Activated CD8-positive, alpha-beta memory T cell treated with anti-CD3 and anti-CD28 coated beads, Interleukin-2, amount 50 U/mL, for 1 hour (primary cell): ENCODE results near the gene CD74.

Experiments used
- DNase-seq: peaks from one replicate; pipeline ENCODE4 v3.0.0-alpha.2; 2020; ENCODE audit errors: extremely low read depth

The CD74 gene

GRCh38 chr5:150397146-150397781, 15.4 kb downstream of the CD74 start:
- no peak for DNase-seq

- DNase-seq: no peak
Observed at GRCh38 chr5:150396267-150396666, 16.4 kb downstream of the CD74 start.

GRCh38 chr5:150395688-150395975, 17.1 kb downstream of the CD74 start:
- DNase-seq: no peak

DNA sequence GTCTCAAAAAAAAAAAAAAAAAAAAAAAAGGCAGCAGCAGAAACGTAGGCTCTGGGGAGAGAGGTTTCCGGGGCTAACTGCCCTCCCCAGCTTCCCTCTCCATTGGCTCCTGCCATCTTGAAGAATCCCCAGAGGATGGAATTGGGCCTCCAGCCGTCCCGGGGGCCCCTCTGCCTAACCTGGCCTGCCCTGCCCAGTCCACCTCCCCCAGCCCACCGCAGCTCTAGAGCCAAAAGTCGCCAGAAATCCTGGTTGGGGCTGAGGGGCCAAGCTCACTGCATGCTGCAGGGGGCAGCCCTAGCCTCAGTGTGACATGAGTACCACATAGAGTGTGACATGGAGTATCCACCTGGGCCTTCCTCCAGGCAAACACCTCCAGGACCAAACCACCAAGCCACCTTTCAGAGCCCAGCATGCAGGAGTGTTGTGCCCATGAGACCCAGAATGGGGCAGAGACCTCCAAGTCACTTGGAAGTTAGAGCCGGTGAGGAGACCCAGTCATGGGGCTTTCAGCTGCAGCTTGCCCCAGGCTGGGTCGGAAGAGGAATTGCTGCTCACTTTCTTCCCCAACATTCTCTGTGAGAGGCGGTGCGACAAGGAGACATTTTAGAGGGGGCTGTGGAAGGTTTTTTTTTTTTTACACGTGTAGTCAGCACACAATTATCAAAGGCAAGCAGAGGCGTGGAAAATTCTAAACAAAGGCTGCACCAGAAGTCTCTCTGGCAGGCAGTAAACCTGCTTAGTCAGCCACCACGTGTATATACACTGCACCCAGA, 17.6 kb downstream of the CD74 start:
- DNase-seq: no peak

GRCh38 chr5:150394131-150394530, 18.6 kb downstream of the CD74 start:
- no peak for DNase-seq

DNA sequence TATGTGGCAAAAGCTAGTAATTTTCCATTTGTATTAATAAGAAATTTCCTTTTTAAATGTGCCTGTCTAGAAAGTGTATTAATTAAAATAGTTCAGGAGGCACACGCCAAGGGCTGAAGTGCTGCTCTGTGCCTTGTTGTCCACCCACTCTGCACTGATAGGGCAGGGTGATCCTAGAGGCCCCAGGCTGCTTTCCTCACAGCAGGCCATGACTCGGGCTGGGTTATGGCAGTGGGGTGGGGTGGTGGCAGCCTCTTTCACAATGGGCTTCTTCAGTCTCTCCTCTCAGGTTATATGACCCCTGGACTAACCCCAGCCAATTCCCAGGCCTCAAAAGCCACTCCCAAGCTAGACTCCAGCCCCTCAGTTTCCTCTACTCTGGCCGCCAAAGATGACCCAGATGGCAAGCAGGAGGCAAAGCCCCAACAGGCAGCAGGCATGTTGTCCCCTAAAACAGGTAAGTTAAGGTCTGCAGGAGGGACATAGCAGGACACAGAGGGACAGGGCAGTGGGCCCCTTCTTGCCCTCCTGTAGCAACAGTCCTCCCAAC, 19.5 kb downstream of the CD74 start:
- DNase-seq: no peak

- DNase-seq: no peak
Observed at GRCh38 chr5:150392680-150393079, 20.0 kb downstream of the CD74 start.

- no peak for DNase-seq
Observed at GRCh38 chr5:150391986-150392385, 20.7 kb downstream of the CD74 start.

GRCh38 chr5:150391064-150391834, 21.5 kb downstream of the CD74 start:
- DNase-seq: no peak

DNA sequence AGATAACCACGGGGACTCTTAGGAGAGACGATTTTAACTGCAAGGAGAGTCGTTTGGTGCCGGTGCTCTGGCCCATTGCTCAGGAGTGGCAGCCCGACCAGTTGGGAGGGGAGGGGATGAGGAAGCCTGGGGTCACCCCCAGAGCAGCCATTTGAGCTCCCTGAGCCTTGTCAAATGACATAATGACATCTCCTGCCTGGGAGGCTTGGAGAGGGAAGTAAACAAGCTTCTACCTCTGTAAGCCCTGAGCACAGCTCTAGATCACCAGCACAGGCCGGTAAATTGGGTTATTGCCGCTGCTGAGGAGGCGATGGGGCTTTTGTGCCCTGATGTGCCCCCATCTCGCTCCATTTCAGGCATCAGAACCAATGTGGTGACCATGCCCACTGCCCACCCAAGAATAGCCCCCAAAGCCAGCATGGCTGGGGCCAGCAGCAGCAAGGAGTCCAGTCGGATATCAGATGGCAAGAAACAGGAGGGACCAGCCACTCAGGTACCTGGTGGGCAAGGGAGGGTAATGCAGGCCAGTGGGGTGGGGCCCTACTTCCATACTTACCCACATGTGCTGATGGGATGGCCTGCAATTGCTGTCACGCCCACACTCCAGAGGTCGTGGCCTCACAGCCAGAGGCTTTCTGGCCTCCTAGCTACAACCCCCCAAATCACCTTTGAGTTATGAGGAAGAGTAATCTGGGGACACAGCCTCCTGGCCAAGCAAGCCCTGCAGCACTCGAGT, 23.0 kb downstream of the CD74 start:
- DNase-seq: no peak

DNA sequence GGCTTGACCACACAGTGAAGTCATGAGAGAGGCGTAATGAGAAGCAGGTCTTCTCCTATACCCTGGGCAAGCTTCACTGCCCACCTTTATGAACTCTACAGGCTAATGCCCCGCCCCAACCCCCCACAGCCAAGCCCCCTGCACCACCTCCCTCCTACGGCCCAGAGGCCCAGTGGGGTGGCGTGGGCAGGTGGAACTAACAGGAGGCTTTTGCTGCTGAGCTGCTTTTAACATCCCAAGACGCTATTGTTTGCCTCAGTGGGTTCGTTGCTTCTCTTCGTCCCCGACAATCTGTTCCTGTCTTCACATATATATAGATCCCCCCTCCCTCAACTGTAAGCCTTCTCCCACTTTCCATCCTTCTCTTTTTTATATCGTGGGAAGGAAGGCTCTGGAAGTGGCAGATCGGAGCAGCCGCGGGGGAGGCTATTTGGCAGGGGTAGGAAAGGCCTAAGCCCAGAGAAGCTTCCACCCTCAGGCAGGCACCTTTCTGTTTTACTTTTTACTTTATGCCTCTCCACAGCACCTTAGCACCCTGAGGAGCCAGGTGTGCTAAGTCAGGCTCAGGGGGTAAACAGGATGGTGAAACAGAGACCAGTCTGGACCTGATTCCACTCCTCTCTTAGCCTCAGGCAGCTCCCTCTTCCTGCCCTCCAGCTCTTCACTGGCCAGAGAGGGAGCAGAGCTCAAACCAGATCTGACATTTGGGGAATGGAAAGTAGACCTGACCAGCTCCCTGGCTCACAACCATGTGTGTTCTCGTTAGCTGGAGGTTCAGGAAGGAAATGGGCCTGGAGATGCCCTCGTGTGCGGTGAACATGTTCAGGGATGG, 26.5 kb downstream of the CD74 start:
- no peak for DNase-seq

- DNase-seq: no peak
Observed at GRCh38 chr5:150384701-150385100, 28.0 kb downstream of the CD74 start.

- DNase-seq: no peak
Observed at GRCh38 chr5:150377964-150378694, 34.6 kb downstream of the CD74 start.

GRCh38 chr5:150376799-150377771, 35.6 kb downstream of the CD74 start:
- DNase-seq: no peak

- DNase-seq: no peak
Observed at GRCh38 chr5:150374651-150375050, 38.1 kb downstream of the CD74 start.

GRCh38 chr5:150372639-150373038, 40.1 kb downstream of the CD74 start:
- no peak for DNase-seq

DNA sequence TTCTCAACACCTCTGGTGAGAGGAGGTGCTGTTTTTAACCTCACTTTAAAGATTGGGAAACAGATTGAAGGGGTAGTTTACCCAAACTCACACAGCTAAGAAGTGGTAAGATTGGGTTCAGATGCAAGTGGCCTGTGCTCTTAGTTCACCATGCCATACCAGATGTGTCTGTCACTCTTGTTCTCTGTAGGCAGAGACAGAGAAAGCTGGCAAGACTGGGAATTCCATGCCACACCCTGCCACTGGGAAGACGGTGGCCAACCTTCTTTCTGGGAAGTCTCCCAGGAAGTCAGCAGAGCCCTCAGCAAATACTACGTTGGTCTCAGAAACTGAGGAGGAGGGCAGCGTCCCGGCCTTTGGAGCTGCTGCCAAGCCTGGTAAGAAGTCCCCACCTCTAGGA, 44.2 kb downstream of the CD74 start:
- no peak for DNase-seq

GRCh38 chr5:150364004-150364403, 48.7 kb downstream of the CD74 start:
- no peak for DNase-seq

GRCh38 chr5:150363185-150363584, 49.5 kb downstream of the CD74 start:
- DNase-seq: no peak
